ENCODE results near the gene NR5A1.

DNA sequence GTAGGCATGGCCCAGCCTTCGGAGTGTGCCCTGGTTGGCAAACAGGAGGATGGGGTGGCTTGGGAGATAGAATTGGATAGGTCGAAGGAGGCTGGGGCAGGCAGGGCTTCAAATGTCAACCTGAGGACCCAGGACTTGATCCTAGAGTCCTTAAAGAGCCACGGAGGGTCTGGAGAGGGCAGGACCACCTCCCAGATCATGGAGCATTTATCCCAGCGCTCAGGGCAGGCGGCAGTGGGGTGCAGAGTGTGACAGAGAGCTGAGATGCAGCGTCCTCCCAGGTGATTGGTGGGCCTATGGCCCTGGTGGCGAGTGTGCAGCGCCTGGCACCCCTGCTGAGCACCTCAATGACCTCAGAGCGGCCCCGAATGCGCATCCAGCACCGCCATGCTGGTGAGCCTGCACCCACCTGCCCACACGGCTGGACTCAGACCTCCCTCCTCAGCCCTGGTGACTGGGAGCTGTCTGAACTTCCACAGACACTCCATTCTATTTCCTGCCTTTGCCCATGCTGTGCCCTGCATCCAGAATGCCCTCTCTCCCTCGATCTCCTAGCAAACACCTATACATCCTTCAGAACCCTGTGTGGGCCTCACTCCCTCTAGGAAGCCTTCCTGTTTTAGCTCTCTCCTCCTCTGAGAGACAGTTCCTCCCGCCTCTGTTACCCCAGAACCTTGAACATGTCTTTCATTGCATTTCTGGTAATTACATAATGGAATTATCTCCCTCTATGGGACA lies 50.7 kb downstream of the NR5A1 start:
- TF ChIP-seq, protein P1, sequence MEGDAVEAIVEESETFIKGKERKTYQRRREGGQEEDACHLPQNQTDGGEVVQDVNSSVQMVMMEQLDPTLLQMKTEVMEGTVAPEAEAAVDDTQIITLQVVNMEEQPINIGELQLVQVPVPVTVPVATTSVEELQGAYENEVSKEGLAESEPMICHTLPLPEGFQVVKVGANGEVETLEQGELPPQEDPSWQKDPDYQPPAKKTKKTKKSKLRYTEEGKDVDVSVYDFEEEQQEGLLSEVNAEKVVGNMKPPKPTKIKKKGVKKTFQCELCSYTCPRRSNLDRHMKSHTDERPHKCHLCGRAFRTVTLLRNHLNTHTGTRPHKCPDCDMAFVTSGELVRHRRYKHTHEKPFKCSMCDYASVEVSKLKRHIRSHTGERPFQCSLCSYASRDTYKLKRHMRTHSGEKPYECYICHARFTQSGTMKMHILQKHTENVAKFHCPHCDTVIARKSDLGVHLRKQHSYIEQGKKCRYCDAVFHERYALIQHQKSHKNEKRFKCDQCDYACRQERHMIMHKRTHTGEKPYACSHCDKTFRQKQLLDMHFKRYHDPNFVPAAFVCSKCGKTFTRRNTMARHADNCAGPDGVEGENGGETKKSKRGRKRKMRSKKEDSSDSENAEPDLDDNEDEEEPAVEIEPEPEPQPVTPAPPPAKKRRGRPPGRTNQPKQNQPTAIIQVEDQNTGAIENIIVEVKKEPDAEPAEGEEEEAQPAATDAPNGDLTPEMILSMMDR (IDR thresholded peaks at IDR 0.05): no peak
- no peak for TF ChIP-seq POLR2A (IDR thresholded peaks at IDR 0.05)
